Neural cell (in vitro differentiated cells): ENCODE results near the gene HDHD3.

ENCODE experiments used
- EP300 ChIP-seq: fragments of 450-650 bp; conservative IDR thresholded peaks from 2 replicates; pipeline ENCODE4 v1.6.1; 2014; ENCODE audit warnings: antibody characterized with exemption, mild to moderate bottlenecking, moderate library complexity; ENCODE audit not compliant: poor library complexity, severe bottlenecking
- EZH2 ChIP-seq: fragments of 200-600, 300-800 bp; shearing (Covaris generic), sonication (generic); IDR thresholded peaks from 2 replicates; pipeline ENCODE4 v1.6.1; 2014; ENCODE audit warnings: antibody characterized with exemption, low read length, borderline replicate concordance, mild to moderate bottlenecking; ENCODE audit not compliant: insufficient read depth, poor library complexity, severe bottlenecking
- POLR2AphosphoS5 ChIP-seq: IDR thresholded peaks from 2 replicates; pipeline ENCODE4 v1.6.1; 2012
- RAD21 ChIP-seq: fragments of 450-650 bp; conservative IDR thresholded peaks from 2 replicates; pipeline ENCODE4 v1.6.1; 2014; ENCODE audit warnings: antibody characterized with exemption, mild to moderate bottlenecking, moderate library complexity
- SMC3 ChIP-seq: fragments of 450-650 bp; conservative IDR thresholded peaks from 2 replicates; pipeline ENCODE4 v1.6.1; 2014; ENCODE audit warnings: antibody characterized with exemption, mild to moderate bottlenecking, moderate library complexity; ENCODE audit not compliant: poor library complexity
- TAF1 ChIP-seq: IDR thresholded peaks from 2 replicates; pipeline ENCODE4 v1.6.1; 2012; ENCODE audit warnings: low read depth
- TF ChIP-seq, protein P1 (sequence below): fragments of 450-650 bp; IDR thresholded peaks from 2 replicates; pipeline ENCODE4 v1.5.1; 2014; ENCODE audit warnings: antibody characterized with exemption, mild to moderate bottlenecking, moderate library complexity; ENCODE audit not compliant: poor library complexity, severe bottlenecking
- TF ChIP-seq, protein P2 (sequence below): IDR thresholded peaks from 2 replicates; pipeline ENCODE4 v1.6.1; 2012; ENCODE audit warnings: borderline replicate concordance

DNA sequence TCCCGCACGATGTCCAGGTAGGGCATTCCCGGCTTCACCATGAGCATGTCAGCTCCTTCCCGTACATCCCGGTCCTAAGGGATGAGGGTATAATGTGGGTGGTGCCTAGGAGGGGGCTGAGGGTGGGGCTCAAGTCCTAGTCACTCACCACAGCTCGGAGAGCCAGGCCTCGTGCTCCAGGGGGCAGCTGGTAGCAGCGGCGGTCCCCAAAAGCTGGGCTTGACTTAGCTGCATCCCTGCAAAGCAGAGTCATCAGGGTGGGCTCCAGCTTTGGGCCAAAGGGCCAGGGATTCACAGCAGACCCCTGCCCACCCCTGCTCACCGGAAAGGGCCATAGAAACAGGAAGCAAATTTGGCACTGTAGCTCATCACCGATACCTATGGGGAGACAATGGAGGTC lies 12.7 kb upstream of the HDHD3 start:
- TF ChIP-seq TAF1 (no peak), EP300 (no peak), POLR2AphosphoS5 (no peak), RAD21 (no peak), EZH2 (no peak), SMC3 (no peak)
- TF ChIP-seq, protein P1, sequence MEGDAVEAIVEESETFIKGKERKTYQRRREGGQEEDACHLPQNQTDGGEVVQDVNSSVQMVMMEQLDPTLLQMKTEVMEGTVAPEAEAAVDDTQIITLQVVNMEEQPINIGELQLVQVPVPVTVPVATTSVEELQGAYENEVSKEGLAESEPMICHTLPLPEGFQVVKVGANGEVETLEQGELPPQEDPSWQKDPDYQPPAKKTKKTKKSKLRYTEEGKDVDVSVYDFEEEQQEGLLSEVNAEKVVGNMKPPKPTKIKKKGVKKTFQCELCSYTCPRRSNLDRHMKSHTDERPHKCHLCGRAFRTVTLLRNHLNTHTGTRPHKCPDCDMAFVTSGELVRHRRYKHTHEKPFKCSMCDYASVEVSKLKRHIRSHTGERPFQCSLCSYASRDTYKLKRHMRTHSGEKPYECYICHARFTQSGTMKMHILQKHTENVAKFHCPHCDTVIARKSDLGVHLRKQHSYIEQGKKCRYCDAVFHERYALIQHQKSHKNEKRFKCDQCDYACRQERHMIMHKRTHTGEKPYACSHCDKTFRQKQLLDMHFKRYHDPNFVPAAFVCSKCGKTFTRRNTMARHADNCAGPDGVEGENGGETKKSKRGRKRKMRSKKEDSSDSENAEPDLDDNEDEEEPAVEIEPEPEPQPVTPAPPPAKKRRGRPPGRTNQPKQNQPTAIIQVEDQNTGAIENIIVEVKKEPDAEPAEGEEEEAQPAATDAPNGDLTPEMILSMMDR: no peak
- TF ChIP-seq, protein P2, sequence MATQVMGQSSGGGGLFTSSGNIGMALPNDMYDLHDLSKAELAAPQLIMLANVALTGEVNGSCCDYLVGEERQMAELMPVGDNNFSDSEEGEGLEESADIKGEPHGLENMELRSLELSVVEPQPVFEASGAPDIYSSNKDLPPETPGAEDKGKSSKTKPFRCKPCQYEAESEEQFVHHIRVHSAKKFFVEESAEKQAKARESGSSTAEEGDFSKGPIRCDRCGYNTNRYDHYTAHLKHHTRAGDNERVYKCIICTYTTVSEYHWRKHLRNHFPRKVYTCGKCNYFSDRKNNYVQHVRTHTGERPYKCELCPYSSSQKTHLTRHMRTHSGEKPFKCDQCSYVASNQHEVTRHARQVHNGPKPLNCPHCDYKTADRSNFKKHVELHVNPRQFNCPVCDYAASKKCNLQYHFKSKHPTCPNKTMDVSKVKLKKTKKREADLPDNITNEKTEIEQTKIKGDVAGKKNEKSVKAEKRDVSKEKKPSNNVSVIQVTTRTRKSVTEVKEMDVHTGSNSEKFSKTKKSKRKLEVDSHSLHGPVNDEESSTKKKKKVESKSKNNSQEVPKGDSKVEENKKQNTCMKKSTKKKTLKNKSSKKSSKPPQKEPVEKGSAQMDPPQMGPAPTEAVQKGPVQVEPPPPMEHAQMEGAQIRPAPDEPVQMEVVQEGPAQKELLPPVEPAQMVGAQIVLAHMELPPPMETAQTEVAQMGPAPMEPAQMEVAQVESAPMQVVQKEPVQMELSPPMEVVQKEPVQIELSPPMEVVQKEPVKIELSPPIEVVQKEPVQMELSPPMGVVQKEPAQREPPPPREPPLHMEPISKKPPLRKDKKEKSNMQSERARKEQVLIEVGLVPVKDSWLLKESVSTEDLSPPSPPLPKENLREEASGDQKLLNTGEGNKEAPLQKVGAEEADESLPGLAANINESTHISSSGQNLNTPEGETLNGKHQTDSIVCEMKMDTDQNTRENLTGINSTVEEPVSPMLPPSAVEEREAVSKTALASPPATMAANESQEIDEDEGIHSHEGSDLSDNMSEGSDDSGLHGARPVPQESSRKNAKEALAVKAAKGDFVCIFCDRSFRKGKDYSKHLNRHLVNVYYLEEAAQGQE: no peak
